Esophagus (tissue), 2 donors: ENCODE measurements around the gene C19orf18. TPM values are rescaled to one million over a fixed set of nuclear protein-coding genes. Genes with fewer than 3 reads are reported as not detected.

ENCODE experiments used
- H3K27ac ChIP-seq, 2 donors: one replicate each; pipeline ENCODE4 v1.5.1; 2013; ENCODE audit warnings: low read depth in 2 of 2, mild to moderate bottlenecking in 2 of 2, inconsistent platforms in 1 of 2, low read length in 1 of 2, moderate library complexity in 1 of 2
- H3K27me3 ChIP-seq, 2 donors: one replicate each; pipeline ENCODE4 v1.6.1; 2013; ENCODE audit warnings: low read length in 2 of 2, control low read depth in 1 of 2, mild to moderate bottlenecking in 1 of 2; ENCODE audit not compliant: insufficient read depth in 2 of 2, control insufficient read depth in 1 of 2
- H3K36me3 ChIP-seq, 2 donors: one replicate each; pipeline ENCODE4 v1.6.1; 2013; ENCODE audit warnings: low read length in 1 of 2; ENCODE audit not compliant: control insufficient read depth in 2 of 2, insufficient read depth in 2 of 2
- H3K4me1 ChIP-seq, 2 donors: one replicate each; pipeline ENCODE4 v1.6.1; 2013; ENCODE audit warnings: low read length in 1 of 2; ENCODE audit not compliant: control insufficient read depth in 2 of 2, insufficient read depth in 2 of 2
- H3K4me3 ChIP-seq, 2 donors: one replicate each; pipeline ENCODE4 v1.5.1; 2013; ENCODE audit warnings: low read length in 2 of 2, mild to moderate bottlenecking in 2 of 2, low read depth in 1 of 2, moderate library complexity in 1 of 2
- H3K9me3 ChIP-seq, 2 donors: one replicate each; pipeline ENCODE4 v1.6.1; 2013; ENCODE audit warnings: mild to moderate bottlenecking in 2 of 2, low read depth in 1 of 2, low read length in 1 of 2, moderate library complexity in 1 of 2; ENCODE audit not compliant: control insufficient read depth in 2 of 2, insufficient read depth in 1 of 2
- WGBS, 2 donors: extraction: QIAGEN DNeasy Blood & Tissue Kit; methylation state at CpG; one replicate each; pipeline ENCODE4 v1.1.7; 2013; 5-methylcytosine and 5-hydroxymethylcytosine counted together
- polyA plus RNA-seq, 2 donors: library from polyadenylated mRNA; stranded (reverse); fragments of 200-250 nt; gene quantifications; one replicate each; pipeline ENCODE4 v1.2.3, GENCODE V29; 2013
- donor health status: healthy with polysubstance abuse.
- donor health status: Bipolar disorder and iron deficiency.

C19orf18 gene
- polyA plus RNA-seq, 2 donors = 0.32 to 1.0 TPM

DNA sequence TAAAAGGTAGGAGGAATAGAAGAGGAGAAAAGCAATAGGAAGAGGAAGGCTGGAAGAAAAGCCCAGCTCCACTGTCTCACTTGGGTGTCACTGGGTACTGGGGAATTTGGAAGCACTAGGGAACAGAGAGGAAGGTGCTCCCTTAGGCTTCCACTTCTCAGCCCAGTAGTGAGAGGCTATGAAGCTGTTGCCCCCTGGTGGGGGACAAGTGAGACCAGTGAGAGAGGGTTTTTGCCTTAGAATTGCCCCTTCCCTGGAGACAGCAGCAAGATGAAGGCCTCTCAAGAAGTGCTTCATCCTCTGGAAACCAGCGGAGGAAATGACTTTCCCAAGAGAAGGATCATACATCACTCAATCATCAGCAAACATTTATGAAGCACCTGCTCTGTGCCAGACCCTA, 33.0 kb upstream of the C19orf18 start:
- WGBS, 2 donors = 91 to 98% methylated on average over 1 of the region's 1 CpG
- Histone ChIP-seq H3K36me3 (peaks cover 0 to 4% of the 10 kb centered on the region in 2 donors), H3K4me3 (no peak overlapping the region), H3K9me3 (peaks cover 28 to 43% of the 10 kb centered on the region in 2 donors), H3K27ac (no peak overlapping the region), H3K27me3 (no peaks in the 10 kb centered on the region), H3K4me1 (peaks cover 0 to 12% of the 10 kb centered on the region in 2 donors)

DNA sequence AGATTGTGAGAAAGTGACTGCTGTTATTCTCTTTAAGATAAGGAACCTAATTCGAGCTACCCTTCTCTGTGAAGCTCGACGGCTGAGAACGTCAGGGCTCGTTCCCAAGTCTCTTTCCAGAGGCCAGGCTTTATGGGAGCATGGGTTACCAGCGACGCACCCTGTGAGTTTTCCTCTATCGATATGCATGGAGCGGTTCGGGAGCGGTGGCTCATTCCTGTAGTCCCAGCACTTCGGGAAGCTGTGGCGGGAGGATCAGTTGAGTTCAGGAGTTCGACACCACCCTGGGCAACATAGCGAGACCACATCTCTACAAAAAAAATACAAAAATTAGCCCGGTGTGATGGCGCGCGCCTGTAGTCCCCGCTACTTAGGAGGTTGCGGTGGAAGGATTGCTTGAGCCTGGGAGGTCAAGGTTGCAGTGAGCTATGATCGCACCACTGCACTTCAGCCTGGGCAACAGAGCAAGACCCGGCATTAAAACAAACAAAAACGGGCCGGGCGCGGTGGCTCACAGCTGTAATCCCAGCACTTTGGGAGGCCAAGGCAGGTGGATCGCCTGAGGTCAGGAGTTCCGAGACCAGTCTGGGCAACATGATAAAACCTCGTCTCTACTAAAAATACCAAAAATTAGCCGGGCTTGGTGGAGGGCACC, 29.0 kb upstream of the C19orf18 start:
- Histone ChIP-seq H3K36me3 (peaks cover 9 to 22% of the 10 kb centered on the region in 2 donors), H3K27me3 (no peaks in the 10 kb centered on the region), H3K4me3 (peak overlapping the region; percentile 69 to 75), H3K9me3 (peaks cover 30 to 40% of the 10 kb centered on the region in 2 donors), H3K27ac (peak overlapping the region in 1 of 2 donors; percentile 92), H3K4me1 (peaks cover 0 to 4% of the 10 kb centered on the region in 2 donors)
- WGBS, 2 donors = 27 to 30% methylated on average over 31 of the region's 31 CpGs

DNA sequence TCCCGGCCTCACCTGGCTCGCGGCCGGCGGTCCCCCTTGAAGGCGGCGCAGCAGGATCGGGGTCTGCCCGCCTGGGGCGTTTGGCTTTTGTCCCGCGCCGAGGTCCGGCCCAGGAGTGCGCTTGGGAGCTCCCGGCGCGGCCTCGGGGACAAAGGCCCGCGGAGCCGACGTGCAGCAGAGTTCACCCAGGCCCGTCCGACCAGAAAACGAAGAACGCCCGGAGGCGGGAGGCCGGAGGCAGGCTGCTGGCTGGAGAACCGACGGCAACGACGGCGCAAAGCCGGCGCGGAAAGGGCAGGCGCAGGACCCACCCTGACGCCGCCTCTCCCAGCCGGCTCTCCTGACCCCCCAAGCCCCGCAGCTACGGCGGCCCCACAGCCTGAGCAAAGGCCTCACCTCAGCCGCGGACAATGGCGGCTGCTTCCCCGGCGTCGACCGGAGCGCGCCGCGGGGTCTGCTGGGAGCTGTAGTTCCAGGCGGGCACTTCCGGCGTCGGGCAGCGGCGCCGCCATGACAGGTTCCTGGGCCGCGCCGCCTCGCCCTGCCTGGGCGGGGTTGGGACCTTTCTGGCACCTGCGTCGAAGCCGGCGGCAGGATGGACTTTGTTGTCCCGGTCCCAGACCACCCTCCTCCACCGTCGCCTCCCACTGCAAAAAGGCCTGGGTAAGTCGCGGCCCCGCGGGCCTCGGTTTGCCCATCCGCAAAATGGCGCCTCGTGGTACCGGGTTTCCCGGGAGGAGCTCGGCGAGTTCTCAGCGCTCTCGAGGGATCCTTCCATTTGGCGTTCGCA, 28.2 kb upstream of the C19orf18 start, which contains the start of gene ZNF606:
Gene ZNF606, minus strand, starts transcription at position 437 of the 790 bp plus-strand sequence. CDS start 1,501 bp downstream, outside the sequence.
- H3K4me3 ChIP-seq = peak within 1 kb of the TSS; percentile 69 to 75
- no peaks in the 10 kb centered on the region for H3K27me3 ChIP-seq
- peaks cover 12 to 24% of the 10 kb centered on the region in 2 donors for H3K36me3 ChIP-seq
- peaks cover 0 to 4% of the 10 kb centered on the region in 2 donors for H3K4me1 ChIP-seq
- 0 to 1% methylated on average over 80 to 91 of the region's 91 CpGs for WGBS, 2 donors
- peak within 1 kb of the TSS; percentile 87 to 92 for H3K27ac ChIP-seq
- peaks cover 26 to 38% of the 10 kb centered on the region in 2 donors for H3K9me3 ChIP-seq

DNA sequence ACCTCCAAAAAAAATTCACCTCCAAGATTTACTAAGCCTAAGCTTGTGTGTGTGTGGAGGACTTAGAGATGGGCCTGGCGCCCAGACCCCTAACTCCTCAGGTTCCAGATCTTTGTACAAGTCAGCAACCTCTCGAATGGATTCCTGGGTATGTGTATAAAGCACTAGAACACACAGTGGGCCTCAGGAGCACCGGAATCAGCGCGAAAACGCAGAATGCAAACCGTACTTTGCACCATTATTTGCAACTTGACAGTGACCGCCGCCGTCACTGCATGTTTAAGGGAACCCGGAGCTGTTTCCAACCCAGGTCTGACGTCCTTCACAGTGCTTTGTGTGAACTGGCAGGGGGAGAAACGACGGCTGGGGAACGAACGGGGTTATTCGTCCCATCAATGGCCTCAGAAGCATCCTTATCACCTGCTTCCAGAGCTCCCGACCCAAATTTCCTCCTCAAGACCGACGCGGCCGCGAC, 27.6 kb upstream of the C19orf18 start:
- Histone ChIP-seq H3K4me3 (peak overlapping the region; percentile 69 to 75), H3K4me1 (peaks cover 0 to 4% of the 10 kb centered on the region in 2 donors), H3K9me3 (peaks cover 22 to 35% of the 10 kb centered on the region in 2 donors), H3K27ac (peak overlapping the region; percentile 87 to 92), H3K36me3 (peaks cover 15 to 25% of the 10 kb centered on the region in 2 donors), H3K27me3 (no peaks in the 10 kb centered on the region)
- WGBS, 2 donors = 5 to 7% methylated on average over 23 of the region's 23 CpGs

DNA sequence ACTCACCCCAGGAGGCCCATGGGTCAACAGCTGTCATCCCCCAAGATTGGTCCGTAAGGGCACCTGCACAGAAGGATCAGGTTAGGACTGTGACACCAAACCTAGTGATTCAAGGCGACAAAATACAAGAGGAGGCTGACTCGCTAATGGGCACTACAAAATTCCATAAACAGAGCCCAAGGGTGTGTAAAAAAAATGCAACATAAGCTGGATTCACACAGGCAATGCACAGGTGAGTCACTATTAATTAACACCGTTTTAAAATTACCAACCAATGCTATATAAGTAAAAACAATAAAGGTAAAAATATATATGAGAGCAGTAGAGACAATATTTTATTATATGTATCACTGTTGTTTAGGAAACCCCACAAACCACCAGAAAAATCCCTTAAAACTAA, 26.3 kb upstream of the C19orf18 start:
- Histone ChIP-seq H3K4me3 (no peak overlapping the region), H3K27ac (no peak overlapping the region), H3K9me3 (peaks cover 20 to 35% of the 10 kb centered on the region in 2 donors), H3K36me3 (peaks cover 15 to 27% of the 10 kb centered on the region in 2 donors), H3K27me3 (no peaks in the 10 kb centered on the region), H3K4me1 (peaks cover 0 to 4% of the 10 kb centered on the region in 2 donors)
- 97 to 98% methylated on average over 4 of the region's 4 CpGs for WGBS, 2 donors

DNA sequence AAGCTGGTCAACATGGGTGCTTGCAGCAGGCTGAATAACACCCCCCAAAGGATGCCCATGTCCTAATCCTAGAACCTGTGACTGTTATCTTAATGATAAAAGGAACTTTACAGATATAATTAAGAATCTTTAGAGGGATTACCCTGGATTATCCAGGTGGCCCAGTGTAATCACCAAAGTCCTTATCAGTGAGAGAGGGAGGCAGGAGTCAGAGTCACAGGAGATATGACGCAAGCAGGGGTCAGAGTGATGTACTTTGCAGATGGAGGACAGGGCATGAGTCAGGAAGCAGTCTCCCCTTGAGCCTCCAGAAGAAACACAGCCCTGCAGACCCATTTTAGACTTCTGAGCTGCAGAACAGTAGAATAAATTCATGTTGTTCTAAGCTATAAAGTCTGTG, 18.5 kb upstream of the C19orf18 start:
- Histone ChIP-seq H3K4me3 (no peak overlapping the region), H3K36me3 (peaks cover 27 to 29% of the 10 kb centered on the region in 2 donors), H3K27me3 (no peaks in the 10 kb centered on the region), H3K27ac (no peak overlapping the region), H3K9me3 (peaks cover 22 to 37% of the 10 kb centered on the region in 2 donors), H3K4me1 (no peaks in the 10 kb centered on the region)
- 98 to 100% methylated on average over 1 of the region's 1 CpG for WGBS, 2 donors

DNA sequence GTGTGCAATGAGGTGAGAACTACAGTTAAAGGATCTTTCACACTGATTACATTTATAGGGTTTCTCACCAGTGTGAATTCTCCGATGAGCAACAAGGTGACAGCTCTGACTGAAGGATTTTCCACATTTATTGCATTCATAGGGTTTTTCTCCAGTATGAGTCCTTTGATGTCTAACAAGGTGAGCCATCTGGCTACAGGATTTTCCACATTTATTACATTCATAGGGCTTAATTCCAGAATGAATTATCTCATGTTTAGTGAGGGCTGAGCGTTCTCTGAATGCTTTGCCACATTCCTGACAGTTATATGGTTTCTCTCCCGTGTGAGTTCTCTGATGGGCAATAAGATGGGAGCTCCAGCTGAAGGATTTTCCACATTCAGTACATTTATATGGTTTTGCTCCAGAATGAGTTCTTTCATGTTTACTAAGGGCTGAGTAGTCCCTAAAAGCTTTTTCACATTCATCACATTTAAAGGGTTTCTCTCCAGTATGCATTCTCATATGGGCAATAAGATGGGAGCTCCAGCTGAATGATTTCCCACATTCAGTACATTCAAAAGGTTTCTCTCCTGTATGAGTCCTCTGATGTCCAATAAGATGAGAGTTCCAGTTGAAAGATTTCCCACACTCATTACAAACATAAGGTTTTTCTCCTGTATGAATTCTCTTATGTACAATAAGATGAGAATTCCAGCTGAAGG, 4.4 kb upstream of the C19orf18 start:
- no peak overlapping the region for H3K27ac ChIP-seq
- H3K36me3 ChIP-seq = peaks cover 17 to 21% of the 10 kb centered on the region in 2 donors
- 95 to 96% methylated on average over 3 of the region's 3 CpGs for WGBS, 2 donors
- no peak overlapping the region for H3K4me3 ChIP-seq
- H3K27me3 ChIP-seq = no peaks in the 10 kb centered on the region
- H3K4me1 ChIP-seq = no peaks in the 10 kb centered on the region
- H3K9me3 ChIP-seq = peaks cover 23 to 40% of the 10 kb centered on the region in 2 donors

DNA sequence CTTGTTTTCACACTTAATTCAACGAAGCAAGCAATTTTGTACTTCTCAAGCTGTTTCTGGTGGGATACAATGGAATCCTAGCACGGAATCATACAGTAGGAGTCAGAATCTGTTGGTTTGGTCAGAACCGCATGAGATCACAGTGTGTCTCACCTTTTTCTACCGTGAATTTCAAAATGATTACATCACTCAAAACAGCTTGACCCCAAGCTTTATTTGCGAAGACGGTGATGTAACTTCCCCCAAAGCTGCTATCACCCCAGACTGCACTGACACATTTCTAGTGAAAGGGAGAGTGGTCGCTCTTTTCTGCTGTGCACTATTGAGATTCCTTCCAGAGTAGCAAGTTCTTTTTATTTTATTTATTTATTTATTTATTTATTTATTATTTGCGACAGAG, 9.6 kb downstream of the C19orf18 start:
- WGBS, 2 donors = 92 to 93% methylated on average over 8 of the region's 8 CpGs
- Histone ChIP-seq H3K4me3 (no peak overlapping the region), H3K27me3 (no peaks in the 10 kb centered on the region), H3K27ac (no peak overlapping the region), H3K9me3 (peaks cover 10 to 22% of the 10 kb centered on the region in 2 donors), H3K4me1 (no peaks in the 10 kb centered on the region), H3K36me3 (no peaks in the 10 kb centered on the region)

DNA sequence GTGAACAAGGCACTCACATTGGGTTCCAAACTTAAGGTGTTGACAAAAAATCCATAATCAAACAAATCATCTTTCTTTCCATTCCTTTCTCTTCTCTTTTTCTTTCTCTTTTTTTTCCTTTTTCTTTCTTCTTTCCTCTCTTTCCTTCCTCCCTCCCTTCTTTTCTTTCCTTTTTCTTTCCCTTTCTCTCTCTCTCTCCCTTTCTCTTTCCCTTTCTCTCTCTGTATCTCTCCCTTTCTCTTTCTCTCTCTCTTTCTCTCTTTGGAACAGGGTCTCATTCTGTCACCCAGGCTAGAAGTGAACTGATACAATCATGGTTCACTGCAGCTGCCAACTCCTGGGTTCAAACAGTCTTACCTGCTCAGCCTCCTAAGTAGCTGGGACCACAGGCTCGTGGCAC, 12.5 kb downstream of the C19orf18 start:
- H3K9me3 ChIP-seq = peaks cover 2 to 13% of the 10 kb centered on the region in 2 donors
- WGBS, 2 donors = 83 to 85% methylated on average over 1 of the region's 1 CpG
- H3K4me1 ChIP-seq = no peaks in the 10 kb centered on the region
- no peaks in the 10 kb centered on the region for H3K36me3 ChIP-seq
- no peak overlapping the region for H3K4me3 ChIP-seq
- no peak overlapping the region for H3K27ac ChIP-seq
- no peaks in the 10 kb centered on the region for H3K27me3 ChIP-seq
